Fibroblast of lung (primary cell): ENCODE data around the gene ARHGEF11.

Experiments used
- CTCF ChIP-seq, 2 donors: IDR thresholded peaks in 1 of 2; conservative IDR thresholded peaks in 1 of 2; 1 replicate in 1 of 2; 2 replicates in 1 of 2; pipeline ENCODE4 v1.5.1; 2011 to 2012; ENCODE audit warnings: low read length in 2 of 2, control low read depth in 1 of 2, inconsistent platforms in 1 of 2, low read depth in 1 of 2, mild to moderate bottlenecking in 1 of 2
- EZH2 ChIP-seq: IDR thresholded peaks from 2 replicates; pipeline ENCODE4 v1.5.1; 2012; ENCODE audit warnings: low read length, control low read depth, mild to moderate bottlenecking; ENCODE audit errors: missing control alignments

GRCh38 chr1:157090771-157091170 lies 45.2 kb upstream of the ARHGEF11 start:
- no peak for TF ChIP-seq CTCF (conservative IDR thresholded peaks at IDR 0.05 in 1 of 2, IDR thresholded peaks at IDR 0.05 in 1 of 2; ENCODE audit: low read depth in 1 of 2, low read length in 2 of 2)
- no peak for TF ChIP-seq EZH2
